Upper lobe of left lung (tissue), 6 donors: ENCODE measurements around the gene CD99L2. TPM values are rescaled to one million over a fixed set of nuclear protein-coding genes. Genes with fewer than 3 reads are reported as not detected.
A peak's percentile ranks its signal among the peaks of the same experiment; 100 is the strongest.

Source experiments
- ATAC-seq, 2 donors: fragments of 200-7000 bp; cut with Tn5 transposase; one replicate each; pipeline ENCODE4 v1.9.1; 2022; ENCODE audit warnings: mild to moderate bottlenecking in 2 of 2, moderate library complexity in 2 of 2; ENCODE audit not compliant: low FRiP score in 2 of 2
- DNase-seq, 2 donors: peaks; one replicate each; pipeline ENCODE4 v3.0.0-alpha.2; 2019 to 2020
- H3K27ac ChIP-seq, 4 donors: fragments of 200-600 bp; sonication (generic); one replicate each; pipeline ENCODE4 v1.5.1; 2016 to 2019
- H3K27me3 ChIP-seq, 4 donors: fragments of 200-600 bp; sonication (generic); one replicate each; pipeline ENCODE4 v1.5.1; 2017 to 2019
- H3K36me3 ChIP-seq, 4 donors: fragments of 200-600 bp; sonication (generic); one replicate each; pipeline ENCODE4 v1.5.1; 2016 to 2019
- H3K4me1 ChIP-seq, 4 donors: fragments of 200-600 bp; sonication (generic); one replicate each; pipeline ENCODE4 v1.5.1; 2018 to 2019
- H3K4me3 ChIP-seq, 4 donors: fragments of 200-600 bp; sonication (generic); one replicate each; pipeline ENCODE4 v1.5.1; 2017 to 2019; ENCODE audit warnings: mild to moderate bottlenecking in 2 of 4, moderate library complexity in 1 of 4
- H3K9me3 ChIP-seq, 4 donors: fragments of 200-600 bp; sonication (generic); one replicate each; pipeline ENCODE4 v1.5.1; 2018 to 2019
- CTCF ChIP-seq, 6 experiments: fragments of 450-650 bp in 4 of 6; fragments of 200-600 bp in 2 of 6; sonication (generic) in 2 of 6; IDR thresholded peaks; one replicate each; pipeline ENCODE4 v1.5.1; 2016 to 2019; ENCODE audit warnings: antibody characterized with exemption in 6 of 6
- EP300 ChIP-seq, 4 donors: sonication (generic); formaldehyde crosslinking; IDR thresholded peaks; one replicate each; pipeline ENCODE4 v1.5.1; 2017; ENCODE audit warnings: antibody characterized with exemption in 4 of 4, control low read depth in 2 of 4
- POLR2A ChIP-seq, 4 donors: fragments of 450-650 bp; IDR thresholded peaks; one replicate each; pipeline ENCODE4 v1.5.1; 2016 to 2017; ENCODE audit warnings: antibody characterized with exemption in 4 of 4, mild to moderate bottlenecking in 2 of 4
- POLR2AphosphoS5 ChIP-seq, 2 donors: sonication (generic); formaldehyde crosslinking; IDR thresholded peaks; one replicate each; pipeline ENCODE4 v1.5.1; 2017; ENCODE audit warnings: antibody characterized with exemption in 2 of 2
- WGBS, 2 donors: methylation state at CpG; one replicate each; pipeline ENCODE4 v1.1.5; 2017 to 2018; 5-methylcytosine and 5-hydroxymethylcytosine counted together
- total RNA-seq, 6 donors: library from RNA; depleted of rRNA in 4 of 6; stranded (reverse); fragments of >200 nt in 4 of 6; gene quantifications; one replicate each; pipeline versions ENCODE4 v1.1.0 to v1.2.1, GENCODE V29; 2016 to 2021
- donor health status: DM: no; HTN: no; CAD: no; lungs with moderate emphysema.
- donor health status: DM: no; HTN: yes; CAD: no; lungs with severe emphysema.

Gene CD99L2
- total RNA-seq, 6 donors from 2014 or later, result 16.8 to 41.6 (median 34.9) TPM

- no peak for ATAC-seq
Measured at GRCh38 chrX:150773634-150774033, 124.8 kb downstream of the CD99L2 start.

GRCh38 chrX:150773117-150773516 lies 125.4 kb downstream of the CD99L2 start:
- H3K4me1 ChIP-seq, result peaks cover 0 to 3% (median 0%) of the 10 kb centered on the region in 4 donors
- ATAC-seq (no peak), DNase-seq (no peak)
- peaks cover 0 to 20% (median 0%) of the 10 kb centered on the region in 4 donors for H3K36me3 ChIP-seq
- WGBS, 2 donors, result 87 to 96% methylated on average over 5 to 8 of the region's 8 CpGs
- H3K9me3 ChIP-seq, result no peaks in the 10 kb centered on the region
- H3K27ac ChIP-seq, result no peak overlapping the region
- no peak for TF ChIP-seq CTCF (IDR thresholded peaks at IDR 0.05)
- TF ChIP-seq POLR2AphosphoS5 (IDR thresholded peaks at IDR 0.05), result no peak
- TF ChIP-seq EP300 (IDR thresholded peaks at IDR 0.05), result no peak
- TF ChIP-seq POLR2A (IDR thresholded peaks at IDR 0.05), result no peak
- no peak overlapping the region for H3K4me3 ChIP-seq
- H3K27me3 ChIP-seq, result no peaks in the 10 kb centered on the region

More at GRCh38 chrX:150773634-150774033, 124.8 kb downstream of the CD99L2 start:
- peaks cover 0 to 14% (median 0%) of the 10 kb centered on the region in 4 donors for H3K36me3 ChIP-seq
- no peak for DNase-seq
- H3K4me3 ChIP-seq, result no peak overlapping the region
- TF ChIP-seq EP300 (IDR thresholded peaks at IDR 0.05) (no peak), POLR2AphosphoS5 (IDR thresholded peaks at IDR 0.05) (no peak), POLR2A (IDR thresholded peaks at IDR 0.05) (no peak), CTCF (IDR thresholded peaks at IDR 0.05) (no peak)
- H3K27ac ChIP-seq, result no peak overlapping the region
- H3K4me1 ChIP-seq, result peaks cover 0 to 3% (median 0%) of the 10 kb centered on the region in 4 donors
- no peaks in the 10 kb centered on the region for H3K27me3 ChIP-seq
- no peaks in the 10 kb centered on the region for H3K9me3 ChIP-seq
- 70 to 73% methylated on average over 2 to 4 of the region's 4 CpGs for WGBS, 2 donors

GRCh38 chrX:150772150-150772970 lies 126.1 kb downstream of the CD99L2 start:
- TF ChIP-seq CTCF (IDR thresholded peaks at IDR 0.05) (peak; percentile 67 to 88 (median 82)), POLR2AphosphoS5 (IDR thresholded peaks at IDR 0.05) (no peak), EP300 (IDR thresholded peaks at IDR 0.05) (no peak), POLR2A (IDR thresholded peaks at IDR 0.05) (no peak)
- peak; percentile 74 to 91 for ATAC-seq

GRCh38 chrX:150771116-150771515 lies 127.4 kb downstream of the CD99L2 start:
- ATAC-seq (no peak), DNase-seq (no peak)
- peaks cover 0 to 10% (median 5%) of the 10 kb centered on the region in 4 donors for H3K4me1 ChIP-seq
- no peaks in the 10 kb centered on the region for H3K9me3 ChIP-seq
- H3K4me3 ChIP-seq, result no peak overlapping the region
- peaks cover 0 to 22% (median 0%) of the 10 kb centered on the region in 4 donors for H3K36me3 ChIP-seq
- no peak overlapping the region for H3K27ac ChIP-seq
- H3K27me3 ChIP-seq, result no peaks in the 10 kb centered on the region
- 86% methylated on average over 14 of the region's 16 CpGs; no CpG with 5 or more reads in 1 of the 2 donors for WGBS, 2 donors
- TF ChIP-seq POLR2AphosphoS5 (IDR thresholded peaks at IDR 0.05) (no peak), EP300 (IDR thresholded peaks at IDR 0.05) (no peak)

More at GRCh38 chrX:150772150-150772970, 126.1 kb downstream of the CD99L2 start:
- Histone ChIP-seq H3K27ac (no peak overlapping the region), H3K4me3 (no peak overlapping the region), H3K4me1 (peaks cover 0 to 4% (median 2%) of the 10 kb centered on the region in 4 donors), H3K36me3 (peaks cover 0 to 22% (median 0%) of the 10 kb centered on the region in 4 donors), H3K9me3 (no peaks in the 10 kb centered on the region), H3K27me3 (no peaks in the 10 kb centered on the region)
- 32 to 88% methylated on average over 8 to 26 of the region's 26 CpGs for WGBS, 2 donors
- peak; percentile 71 to 83 for DNase-seq

GRCh38 chrX:150770623-150771022 lies 127.8 kb downstream of the CD99L2 start:
- no peak for ATAC-seq
- TF ChIP-seq POLR2AphosphoS5 (IDR thresholded peaks at IDR 0.05) (no peak), POLR2A (IDR thresholded peaks at IDR 0.05) (no peak), EP300 (IDR thresholded peaks at IDR 0.05) (no peak), CTCF (IDR thresholded peaks at IDR 0.05) (no peak)
- 84% methylated on average over 13 of the region's 17 CpGs; no CpG with 5 or more reads in 1 of the 2 donors for WGBS, 2 donors

More at GRCh38 chrX:150770623-150771022, 127.8 kb downstream of the CD99L2 start:
- DNase-seq, result no peak
- Histone ChIP-seq H3K4me3 (no peak overlapping the region), H3K36me3 (peaks cover 0 to 25% (median 0%) of the 10 kb centered on the region in 4 donors), H3K9me3 (no peaks in the 10 kb centered on the region), H3K4me1 (peaks cover 0 to 10% (median 5%) of the 10 kb centered on the region in 4 donors), H3K27ac (no peak overlapping the region), H3K27me3 (no peaks in the 10 kb centered on the region)
